CD4-positive, alpha-beta memory T cell (primary cell): ENCODE measurements around the gene LGR4. TPM values are rescaled to one million over a fixed set of nuclear protein-coding genes. Genes with fewer than 3 reads are reported as not detected.

ENCODE experiments used
- CTCF ChIA-PET: fragments of 350-600 bp; sonication (Branson Sonifier 250); formaldehyde crosslinking; loops from one replicate; lab custom pipeline; 2021; ENCODE audit warnings: inconsistent platforms; ENCODE audit not compliant: partially characterized antibody; lab: Charles Lee
- POLR2A ChIA-PET: fragments of 350-600 bp; sonication (Branson Sonifier 250); formaldehyde crosslinking; loops from one replicate; lab custom pipeline; 2021; ENCODE audit not compliant: partially characterized antibody; lab: Charles Lee
- DNase-seq, 5 donors: peaks; one replicate each; pipeline versions ENCODE4 v3.0.0 to v3.0.0-alpha.2; 2020 to 2022; ENCODE audit warnings: mixed read lengths in 1 of 5
- H3K27ac ChIP-seq: one replicate; pipeline ENCODE4 v1.7.0; 2013; ENCODE audit warnings: low read depth, low read length
- H3K27me3 ChIP-seq: 2 replicates; pipeline ENCODE4 v1.7.0; 2013; ENCODE audit warnings: mild to moderate bottlenecking, low read length, moderate library complexity; ENCODE audit not compliant: insufficient read depth
- H3K36me3 ChIP-seq: 2 replicates; pipeline ENCODE4 v1.7.0; 2013; ENCODE audit warnings: mild to moderate bottlenecking, low read length, moderate library complexity; ENCODE audit not compliant: insufficient read depth
- H3K4me1 ChIP-seq: 2 replicates; pipeline ENCODE4 v1.7.0; 2013; ENCODE audit warnings: mild to moderate bottlenecking, low read length, moderate library complexity; ENCODE audit not compliant: insufficient read depth
- H3K4me3 ChIP-seq, 2 donors: one replicate each; pipeline ENCODE4 v1.7.0; 2013; ENCODE audit warnings: low read length in 2 of 2, mild to moderate bottlenecking in 1 of 2
- H3K9me3 ChIP-seq, 2 donors: one replicate each; pipeline ENCODE4 v1.7.0; 2013; ENCODE audit warnings: low read length in 2 of 2, control low read depth in 1 of 2; ENCODE audit not compliant: control insufficient read depth in 1 of 2
- H3K27ac Mint-ChIP-seq, 7 donors: one replicate each; pipeline ENCODE4 v1.8.0; 2020 to 2021; ENCODE audit warnings: mixed read lengths in 7 of 7, mild to moderate bottlenecking in 6 of 7, inconsistent platforms in 3 of 7, moderate library complexity in 3 of 7
- H3K27me3 Mint-ChIP-seq, 2 donors: one replicate each; pipeline ENCODE4 v1.8.0; 2020 to 2021; ENCODE audit warnings: mixed read lengths in 2 of 2
- H3K36me3 Mint-ChIP-seq, 2 donors: one replicate each; pipeline ENCODE4 v1.8.0; 2020 to 2021; ENCODE audit warnings: mixed read lengths in 2 of 2, inconsistent platforms in 1 of 2, mild to moderate bottlenecking in 1 of 2
- H3K4me1 Mint-ChIP-seq, 4 donors: one replicate each; pipeline ENCODE4 v1.8.0; 2020 to 2021; ENCODE audit warnings: mixed read lengths in 4 of 4, mild to moderate bottlenecking in 1 of 4
- H3K4me3 Mint-ChIP-seq, 8 donors: one replicate each; pipeline ENCODE4 v1.8.0; 2020 to 2021; ENCODE audit warnings: mixed read lengths in 8 of 8, mild to moderate bottlenecking in 7 of 8, moderate library complexity in 6 of 8, inconsistent platforms in 3 of 8
- H3K9me3 Mint-ChIP-seq, 8 donors: one replicate each; pipeline ENCODE4 v1.8.0; 2020 to 2021; ENCODE audit warnings: mixed read lengths in 8 of 8, mild to moderate bottlenecking in 5 of 8, inconsistent platforms in 3 of 8, moderate library complexity in 1 of 8
- intact Hi-C: fragments of 100-400 bp; cut with micrococcal nuclease; formaldehyde crosslinking; loops from one replicate; pipeline ENCODE4 v1.15.1; 2023
- polyA plus RNA-seq, 2 donors: library from polyadenylated mRNA; unstranded; fragments of 300-500 nt; fragmentation: Illumina TruSeq; gene quantifications; one replicate each; pipeline ENCODE4 v1.2.3, GENCODE V29; 2021
- total RNA-seq, 2 experiments: library from RNA; stranded (reverse); gene quantifications; one replicate each; pipeline ENCODE4 v1.2.3, GENCODE V29; 2021

LGR4 gene
- total and polyA plus RNA-seq, 4 experiments from 2014 or later, result 0.03 to 1.6 (median 0.58) TPM

GRCh38 chr11:27429761-27430393 is 42.7 kb downstream of the LGR4 start:
- H3K9me3 Mint-ChIP-seq, result no peaks in the 10 kb centered on the region
- no peak overlapping the region for H3K4me3 Mint-ChIP-seq
- H3K4me1 ChIP-seq, result no peaks in the 10 kb centered on the region
- no peaks in the 10 kb centered on the region for H3K36me3 Mint-ChIP-seq
- H3K4me3 ChIP-seq, result no peak overlapping the region
- ChIA-PET CTCF (no interaction called here), POLR2A (no interaction called here)
- no peak overlapping the region for H3K27ac ChIP-seq
- no peaks in the 10 kb centered on the region for H3K36me3 ChIP-seq
- no peaks in the 10 kb centered on the region for H3K27me3 ChIP-seq
- H3K27ac Mint-ChIP-seq, result no peak overlapping the region
- H3K4me1 Mint-ChIP-seq, result no peaks in the 10 kb centered on the region
- no peak for DNase-seq
- H3K9me3 ChIP-seq, result no peaks in the 10 kb centered on the region
- intact Hi-C loops, result no loop called here
- peaks cover 8 to 11% of the 10 kb centered on the region in 2 donors for H3K27me3 Mint-ChIP-seq

GRCh38 chr11:27427183-27427980 is 45.2 kb downstream of the LGR4 start:
- H3K27ac ChIP-seq, result no peak overlapping the region
- Mint-ChIP-seq H3K27ac (peak overlapping the region in 1 of 7 donors; percentile 5), H3K36me3 (no peaks in the 10 kb centered on the region), H3K27me3 (peaks cover 0 to 4% of the 10 kb centered on the region in 2 donors), H3K4me3 (no peak overlapping the region), H3K9me3 (no peaks in the 10 kb centered on the region), H3K4me1 (no peaks in the 10 kb centered on the region)
- H3K4me1 ChIP-seq, result no peaks in the 10 kb centered on the region
- DNase-seq, result no peak
- no peaks in the 10 kb centered on the region for H3K27me3 ChIP-seq
- intact Hi-C loops, result no loop called here
- POLR2A ChIA-PET, result no interaction called here
- no peaks in the 10 kb centered on the region for H3K36me3 ChIP-seq
- CTCF ChIA-PET, result no interaction called here
- H3K9me3 ChIP-seq, result no peaks in the 10 kb centered on the region
- no peak overlapping the region for H3K4me3 ChIP-seq

- Histone ChIP-seq H3K36me3 (no peaks in the 10 kb centered on the region), H3K4me1 (no peaks in the 10 kb centered on the region), H3K27ac (no peak overlapping the region), H3K9me3 (no peaks in the 10 kb centered on the region), H3K4me3 (no peak overlapping the region), H3K27me3 (no peaks in the 10 kb centered on the region)
- Mint-ChIP-seq H3K27ac (no peak overlapping the region), H3K4me3 (no peak overlapping the region), H3K9me3 (no peaks in the 10 kb centered on the region), H3K4me1 (no peaks in the 10 kb centered on the region), H3K27me3 (peaks cover 0 to 4% of the 10 kb centered on the region in 2 donors), H3K36me3 (no peaks in the 10 kb centered on the region)
- intact Hi-C loops, result no loop called here
- CTCF ChIA-PET, result no interaction called here
- DNase-seq, result no peak
- POLR2A ChIA-PET, result no interaction called here
These were observed 46.8 kb downstream of the LGR4 start for GRCh38 chr11:27425814-27426213.

- H3K27me3 Mint-ChIP-seq, result peaks cover 0 to 4% of the 10 kb centered on the region in 2 donors
- no peak overlapping the region for H3K27ac Mint-ChIP-seq
- no peak overlapping the region for H3K4me3 Mint-ChIP-seq
- POLR2A ChIA-PET, result no interaction called here
- no peaks in the 10 kb centered on the region for H3K36me3 Mint-ChIP-seq
- intact Hi-C loops, result no loop called here
- H3K4me1 Mint-ChIP-seq, result no peaks in the 10 kb centered on the region
- Histone ChIP-seq H3K27me3 (no peaks in the 10 kb centered on the region), H3K36me3 (no peaks in the 10 kb centered on the region), H3K4me3 (no peak overlapping the region), H3K4me1 (no peaks in the 10 kb centered on the region), H3K27ac (no peak overlapping the region), H3K9me3 (no peaks in the 10 kb centered on the region)
- H3K9me3 Mint-ChIP-seq, result no peaks in the 10 kb centered on the region
- no peak for DNase-seq
- CTCF ChIA-PET, result no interaction called here
These were observed 49.5 kb downstream of the LGR4 start for GRCh38 chr11:27423125-27423524.

- CTCF ChIA-PET, result interaction anchor here (0.6 kb wide), 1 partner anchor 299 kb away, joined by 3 read pairs; no protein-coding TSS in a partner anchor
- POLR2A ChIA-PET, result no interaction called here
These were observed 50.6 kb downstream of the LGR4 start for GRCh38 chr11:27421819-27422494.

GRCh38 chr11:27420722-27421572 is 51.6 kb downstream of the LGR4 start:
- Mint-ChIP-seq H3K36me3 (no peaks in the 10 kb centered on the region), H3K9me3 (peaks cover 0 to 2% (median 0%) of the 10 kb centered on the region in 8 donors), H3K4me1 (no peaks in the 10 kb centered on the region), H3K4me3 (no peak overlapping the region), H3K27ac (no peak overlapping the region), H3K27me3 (peaks cover 0 to 3% of the 10 kb centered on the region in 2 donors)
- Histone ChIP-seq H3K27ac (no peak overlapping the region), H3K36me3 (no peaks in the 10 kb centered on the region), H3K9me3 (no peaks in the 10 kb centered on the region), H3K4me1 (no peaks in the 10 kb centered on the region), H3K27me3 (no peaks in the 10 kb centered on the region), H3K4me3 (no peak overlapping the region)
- DNase-seq, result no peak
- intact Hi-C loops, result no loop called here
- POLR2A ChIA-PET, result no interaction called here
- CTCF ChIA-PET, result no interaction called here

More at GRCh38 chr11:27421819-27422494, 50.6 kb downstream of the LGR4 start:
- peaks cover 0 to 2% (median 0%) of the 10 kb centered on the region in 8 donors for H3K9me3 Mint-ChIP-seq
- Histone ChIP-seq H3K27me3 (no peaks in the 10 kb centered on the region), H3K4me3 (no peak overlapping the region), H3K27ac (no peak overlapping the region), H3K36me3 (no peaks in the 10 kb centered on the region), H3K9me3 (no peaks in the 10 kb centered on the region), H3K4me1 (no peaks in the 10 kb centered on the region)
- intact Hi-C loops, result no loop called here
- H3K36me3 Mint-ChIP-seq, result no peaks in the 10 kb centered on the region
- no peak overlapping the region for H3K27ac Mint-ChIP-seq
- no peaks in the 10 kb centered on the region for H3K4me1 Mint-ChIP-seq
- H3K4me3 Mint-ChIP-seq, result no peak overlapping the region
- peaks cover 0 to 4% of the 10 kb centered on the region in 2 donors for H3K27me3 Mint-ChIP-seq
- DNase-seq, result no peak
